ENCODE results near the gene ADGRF3.
"Not testable (repeated sequence)": the region's sequence is repeated elsewhere in the genome, so short reads cannot be mapped to it uniquely, and the experiment has no call there.

The ADGRF3 gene

GRCh38 chr2:26317377-26318105 lies 29.0 kb downstream of the ADGRF3 start:
- Histone ChIP-seq H3K4me1 (ENCODE audit: control insufficient read depth, insufficient read depth, low read length, poor library complexity, severe bottlenecking) (no peaks in the 10 kb centered on the region), H3K36me3 (ENCODE audit: control insufficient read depth, insufficient read depth, low read length) (no peaks in the 10 kb centered on the region), H3K9me3 (ENCODE audit: control insufficient read depth, low read length) (no peaks in the 10 kb centered on the region), H3K4me3 (ENCODE audit: extremely low read depth, insufficient read depth, low read length, poor library complexity, severe bottlenecking) (no peak overlapping the region), H3K27ac (ENCODE audit: low read depth, low read length, severe bottlenecking) (no peak overlapping the region)
- WGBS, 2 experiments (ENCODE audit: insufficient coverage in 2 of 2), result 93 to 100% methylated on average over 2 to 4 of the region's 8 CpGs

GRCh38 chr2:26316845-26317244 lies 29.7 kb downstream of the ADGRF3 start:
- Histone ChIP-seq H3K36me3 (ENCODE audit: control insufficient read depth, insufficient read depth, low read length) (no peaks in the 10 kb centered on the region), H3K4me3 (ENCODE audit: extremely low read depth, insufficient read depth, low read length, poor library complexity, severe bottlenecking) (no peak overlapping the region), H3K27ac (ENCODE audit: low read depth, low read length, severe bottlenecking) (no peak overlapping the region), H3K9me3 (ENCODE audit: control insufficient read depth, low read length) (no peaks in the 10 kb centered on the region), H3K4me1 (ENCODE audit: control insufficient read depth, insufficient read depth, low read length, poor library complexity, severe bottlenecking) (no peaks in the 10 kb centered on the region)
- 92 to 100% methylated on average over 4 of the region's 6 CpGs for WGBS, 2 experiments (ENCODE audit: insufficient coverage in 2 of 2)

- H3K9me3 ChIP-seq (ENCODE audit: control insufficient read depth, low read length), result no peaks in the 10 kb centered on the region
- H3K27ac ChIP-seq (ENCODE audit: low read depth, low read length, severe bottlenecking), result no peak overlapping the region
- 56% methylated on average over 2 of the region's 2 CpGs; no CpG with 5 or more reads in 1 of the 2 experiments for WGBS, 2 experiments (ENCODE audit: insufficient coverage in 2 of 2)
- no peaks in the 10 kb centered on the region for H3K4me1 ChIP-seq (ENCODE audit: control insufficient read depth, insufficient read depth, low read length, poor library complexity, severe bottlenecking)
- H3K36me3 ChIP-seq (ENCODE audit: control insufficient read depth, insufficient read depth, low read length), result no peaks in the 10 kb centered on the region
- no peak overlapping the region for H3K4me3 ChIP-seq (ENCODE audit: extremely low read depth, insufficient read depth, low read length, poor library complexity, severe bottlenecking)
These were observed 30.5 kb downstream of the ADGRF3 start for GRCh38 chr2:26316041-26316440.

- Histone ChIP-seq H3K4me1 (ENCODE audit: control insufficient read depth, insufficient read depth, low read length, poor library complexity, severe bottlenecking) (no peaks in the 10 kb centered on the region), H3K27ac (ENCODE audit: low read depth, low read length, severe bottlenecking) (no peak overlapping the region), H3K4me3 (ENCODE audit: extremely low read depth, insufficient read depth, low read length, poor library complexity, severe bottlenecking) (no peak overlapping the region), H3K36me3 (ENCODE audit: control insufficient read depth, insufficient read depth, low read length) (no peaks in the 10 kb centered on the region), H3K9me3 (ENCODE audit: control insufficient read depth, low read length) (no peaks in the 10 kb centered on the region)
- WGBS, 2 experiments (ENCODE audit: insufficient coverage in 2 of 2), result 82 to 87% methylated on average over 5 of the region's 8 CpGs
These were observed 32.3 kb downstream of the ADGRF3 start for GRCh38 chr2:26314243-26314642.

- WGBS, 2 experiments (ENCODE audit: insufficient coverage in 2 of 2), result 88 to 90% methylated on average over 10 to 11 of the region's 12 CpGs
- no peak overlapping the region for H3K27ac ChIP-seq (ENCODE audit: low read depth, low read length, severe bottlenecking)
- H3K4me3 ChIP-seq (ENCODE audit: extremely low read depth, insufficient read depth, low read length, poor library complexity, severe bottlenecking), result no peak overlapping the region
- H3K4me1 ChIP-seq (ENCODE audit: control insufficient read depth, insufficient read depth, low read length, poor library complexity, severe bottlenecking), result no peaks in the 10 kb centered on the region
- H3K36me3 ChIP-seq (ENCODE audit: control insufficient read depth, insufficient read depth, low read length), result no peaks in the 10 kb centered on the region
- no peaks in the 10 kb centered on the region for H3K9me3 ChIP-seq (ENCODE audit: control insufficient read depth, low read length)
These were observed 33.1 kb downstream of the ADGRF3 start for GRCh38 chr2:26313446-26313845.

GRCh38 chr2:26312471-26312870 lies 34.1 kb downstream of the ADGRF3 start:
- H3K4me1 ChIP-seq (ENCODE audit: control insufficient read depth, insufficient read depth, low read length, poor library complexity, severe bottlenecking), result no peaks in the 10 kb centered on the region
- no peak overlapping the region for H3K4me3 ChIP-seq (ENCODE audit: extremely low read depth, insufficient read depth, low read length, poor library complexity, severe bottlenecking)
- 91 to 93% methylated on average over 4 to 8 of the region's 9 CpGs for WGBS, 2 experiments (ENCODE audit: insufficient coverage in 2 of 2)
- no peaks in the 10 kb centered on the region for H3K9me3 ChIP-seq (ENCODE audit: control insufficient read depth, low read length)
- no peaks in the 10 kb centered on the region for H3K36me3 ChIP-seq (ENCODE audit: control insufficient read depth, insufficient read depth, low read length)
- no peak overlapping the region for H3K27ac ChIP-seq (ENCODE audit: low read depth, low read length, severe bottlenecking)

GRCh38 chr2:26309921-26310320 lies 36.7 kb downstream of the ADGRF3 start:
- no peak overlapping the region for H3K27ac ChIP-seq (ENCODE audit: low read depth, low read length, severe bottlenecking)
- 72 to 87% methylated on average over 8 of the region's 10 CpGs for WGBS, 2 experiments (ENCODE audit: insufficient coverage in 2 of 2)
- H3K4me1 ChIP-seq (ENCODE audit: control insufficient read depth, insufficient read depth, low read length, poor library complexity, severe bottlenecking), result no peaks in the 10 kb centered on the region
- no peaks in the 10 kb centered on the region for H3K36me3 ChIP-seq (ENCODE audit: control insufficient read depth, insufficient read depth, low read length)
- no peaks in the 10 kb centered on the region for H3K9me3 ChIP-seq (ENCODE audit: control insufficient read depth, low read length)
- no peak overlapping the region for H3K4me3 ChIP-seq (ENCODE audit: extremely low read depth, insufficient read depth, low read length, poor library complexity, severe bottlenecking)

- Histone ChIP-seq H3K36me3 (ENCODE audit: control insufficient read depth, insufficient read depth, low read length) (no peaks in the 10 kb centered on the region), H3K4me1 (ENCODE audit: control insufficient read depth, insufficient read depth, low read length, poor library complexity, severe bottlenecking) (no peaks in the 10 kb centered on the region), H3K9me3 (ENCODE audit: control insufficient read depth, low read length) (no peaks in the 10 kb centered on the region), H3K27ac (ENCODE audit: low read depth, low read length, severe bottlenecking) (no peak overlapping the region), H3K4me3 (ENCODE audit: extremely low read depth, insufficient read depth, low read length, poor library complexity, severe bottlenecking) (no peak overlapping the region)
- WGBS, 2 experiments (ENCODE audit: insufficient coverage in 2 of 2), result 83 to 92% methylated on average over 5 to 6 of the region's 6 CpGs
These were observed 41.0 kb downstream of the ADGRF3 start for GRCh38 chr2:26305540-26305939.

GRCh38 chr2:26305094-26305493 lies 41.5 kb downstream of the ADGRF3 start:
- H3K27ac ChIP-seq (ENCODE audit: low read depth, low read length, severe bottlenecking); H3K4me1 ChIP-seq (ENCODE audit: control insufficient read depth, insufficient read depth, low read length, poor library complexity, severe bottlenecking): not testable (repeated sequence)
- WGBS, 2 experiments (ENCODE audit: insufficient coverage in 2 of 2), result 84 to 100% methylated on average over 3 of the region's 7 CpGs

GRCh38 chr2:26302846-26303245 lies 43.7 kb downstream of the ADGRF3 start:
- H3K4me1 ChIP-seq (ENCODE audit: control insufficient read depth, insufficient read depth, low read length, poor library complexity, severe bottlenecking), result peaks cover 15% of the 10 kb centered on the region
- no peak overlapping the region for H3K4me3 ChIP-seq (ENCODE audit: extremely low read depth, insufficient read depth, low read length, poor library complexity, severe bottlenecking)
- H3K9me3 ChIP-seq (ENCODE audit: control insufficient read depth, low read length), result no peaks in the 10 kb centered on the region
- 96% methylated on average over 5 to 6 of the region's 6 CpGs for WGBS, 2 experiments (ENCODE audit: insufficient coverage in 2 of 2)
- H3K27ac ChIP-seq (ENCODE audit: low read depth, low read length, severe bottlenecking), result no peak overlapping the region
- H3K36me3 ChIP-seq (ENCODE audit: control insufficient read depth, insufficient read depth, low read length), result no peaks in the 10 kb centered on the region

More at GRCh38 chr2:26305094-26305493, 41.5 kb downstream of the ADGRF3 start:
- H3K9me3 ChIP-seq (ENCODE audit: control insufficient read depth, low read length); H3K4me3 ChIP-seq (ENCODE audit: extremely low read depth, insufficient read depth, low read length, poor library complexity, severe bottlenecking); H3K36me3 ChIP-seq (ENCODE audit: control insufficient read depth, insufficient read depth, low read length): not testable (repeated sequence)

GRCh38 chr2:26300234-26300925 lies 46.2 kb downstream of the ADGRF3 start:
- H3K27ac ChIP-seq (ENCODE audit: low read depth, low read length, severe bottlenecking), result no peak overlapping the region
- H3K36me3 ChIP-seq (ENCODE audit: control insufficient read depth, insufficient read depth, low read length), result no peaks in the 10 kb centered on the region
- H3K4me1 ChIP-seq (ENCODE audit: control insufficient read depth, insufficient read depth, low read length, poor library complexity, severe bottlenecking), result peaks cover 15% of the 10 kb centered on the region
- WGBS, 2 experiments (ENCODE audit: insufficient coverage in 2 of 2), result 64 to 69% methylated on average over 18 of the region's 22 CpGs
- no peaks in the 10 kb centered on the region for H3K9me3 ChIP-seq (ENCODE audit: control insufficient read depth, low read length)
- H3K4me3 ChIP-seq (ENCODE audit: extremely low read depth, insufficient read depth, low read length, poor library complexity, severe bottlenecking), result peak overlapping the region; percentile 24
